ENCODE data around the gene TOX2. TPM values are rescaled to one million over a fixed set of nuclear protein-coding genes. Genes with fewer than 3 reads are reported as not detected.

The TOX2 gene
- total RNA-seq, 1 donor from 2014 or later: 4.7 TPM

- Mint-ChIP-seq H3K9me3 (no peaks in the 10 kb centered on the region), H3K36me3 (no peaks in the 10 kb centered on the region), H3K27ac (no peak overlapping the region), H3K27me3 (peaks cover 3% of the 10 kb centered on the region), H3K4me3 (no peak overlapping the region), H3K4me1 (ENCODE audit: unreplicated experiment) (no peaks in the 10 kb centered on the region)
- peak; percentile 32 for DNase-seq (ENCODE audit: extremely low spot score, unreplicated experiment)
- no peak for TF ChIP-seq CTCF (conservative IDR thresholded peaks at IDR 0.05)
Observed at GRCh38 chr20:44054118-44054517, 139.5 kb downstream of the TOX2 start.

- DNase-seq (ENCODE audit: extremely low spot score, unreplicated experiment): peak; percentile 39
- no peak overlapping the region for H3K27ac Mint-ChIP-seq
- TF ChIP-seq CTCF (conservative IDR thresholded peaks at IDR 0.05): no peak
- no peaks in the 10 kb centered on the region for H3K36me3 Mint-ChIP-seq
- H3K27me3 Mint-ChIP-seq: peaks cover 1% of the 10 kb centered on the region
- H3K4me3 Mint-ChIP-seq: no peak overlapping the region
- no peaks in the 10 kb centered on the region for H3K4me1 Mint-ChIP-seq (ENCODE audit: unreplicated experiment)
- H3K9me3 Mint-ChIP-seq: no peaks in the 10 kb centered on the region
Observed at GRCh38 chr20:44054849-44055248, 140.2 kb downstream of the TOX2 start.

- no peaks in the 10 kb centered on the region for H3K9me3 Mint-ChIP-seq
Observed at GRCh38 chr20:44056010-44056698, 141.5 kb downstream of the TOX2 start.

GRCh38 chr20:44057698-44058675, 143.3 kb downstream of the TOX2 start:
- no peaks in the 10 kb centered on the region for H3K36me3 Mint-ChIP-seq
- no peak overlapping the region for H3K4me3 Mint-ChIP-seq
- no peak overlapping the region for H3K27ac Mint-ChIP-seq
- DNase-seq (ENCODE audit: extremely low spot score, unreplicated experiment): peak; percentile 32
- no peak for TF ChIP-seq CTCF (conservative IDR thresholded peaks at IDR 0.05)
- no peaks in the 10 kb centered on the region for H3K9me3 Mint-ChIP-seq
- peaks cover 13% of the 10 kb centered on the region for H3K27me3 Mint-ChIP-seq
- no peaks in the 10 kb centered on the region for H3K4me1 Mint-ChIP-seq (ENCODE audit: unreplicated experiment)

More at GRCh38 chr20:44056010-44056698, 141.5 kb downstream of the TOX2 start:
- no peak overlapping the region for H3K4me3 Mint-ChIP-seq
- TF ChIP-seq CTCF (conservative IDR thresholded peaks at IDR 0.05): peak; percentile 65
- H3K36me3 Mint-ChIP-seq: no peaks in the 10 kb centered on the region
- peak; percentile 58 for DNase-seq (ENCODE audit: extremely low spot score, unreplicated experiment)
- peaks cover 10% of the 10 kb centered on the region for H3K27me3 Mint-ChIP-seq
- no peaks in the 10 kb centered on the region for H3K4me1 Mint-ChIP-seq (ENCODE audit: unreplicated experiment)
- no peak overlapping the region for H3K27ac Mint-ChIP-seq

GRCh38 chr20:44064501-44065400, 150.1 kb downstream of the TOX2 start:
- no peak for TF ChIP-seq CTCF (conservative IDR thresholded peaks at IDR 0.05)
- Mint-ChIP-seq H3K4me3 (no peak overlapping the region), H3K36me3 (no peaks in the 10 kb centered on the region), H3K27me3 (peaks cover 22% of the 10 kb centered on the region), H3K4me1 (ENCODE audit: unreplicated experiment) (no peaks in the 10 kb centered on the region), H3K9me3 (no peaks in the 10 kb centered on the region), H3K27ac (no peak overlapping the region)
- peak; percentile 58 for DNase-seq (ENCODE audit: extremely low spot score, unreplicated experiment)
